ENCODE measurements around the gene IL37.

IL37 gene

DNA sequence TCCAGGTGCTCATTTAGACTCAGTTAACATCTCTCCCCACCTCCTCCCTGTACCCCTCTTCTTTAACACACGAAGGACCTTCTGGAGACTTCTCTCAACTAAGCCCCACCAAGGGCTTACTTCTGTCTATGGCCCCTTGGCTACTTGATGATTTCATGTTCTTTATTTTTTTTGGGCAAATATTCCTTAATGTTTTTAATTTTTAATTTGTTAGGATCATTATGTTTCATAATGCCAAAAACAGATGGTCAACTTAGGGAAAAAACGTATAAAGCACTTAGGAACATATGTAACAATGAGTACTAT lies 25.9 kb downstream of the IL37 start:
- Histone ChIP-seq H4K20me1 (ENCODE audit: insufficient read depth) (no peaks in the 10 kb centered on the region), H3K36me3 (ENCODE audit: insufficient read depth) (no peaks in the 10 kb centered on the region), H3K4me2 (no peak overlapping the region), H3K27me3 (ENCODE audit: insufficient read depth, low read depth) (no peaks in the 10 kb centered on the region), H3K9ac (no peak overlapping the region), H3K79me2 (ENCODE audit: insufficient read depth, low read depth) (no peaks in the 10 kb centered on the region), H3K4me3 (IDR thresholded peaks at IDR 0.05; ENCODE audit: insufficient read depth, low read depth, low read length) (no peak overlapping the region), H3K4me1 (ENCODE audit: low read depth, poor library complexity, severe bottlenecking) (no peaks in the 10 kb centered on the region), H2AFZ (ENCODE audit: low read depth) (no peak overlapping the region), H3K27ac (no peak overlapping the region)
- no peak for TF ChIP-seq CTCF (conservative IDR thresholded peaks at IDR 0.05; ENCODE audit: low read depth, low read length)

DNA sequence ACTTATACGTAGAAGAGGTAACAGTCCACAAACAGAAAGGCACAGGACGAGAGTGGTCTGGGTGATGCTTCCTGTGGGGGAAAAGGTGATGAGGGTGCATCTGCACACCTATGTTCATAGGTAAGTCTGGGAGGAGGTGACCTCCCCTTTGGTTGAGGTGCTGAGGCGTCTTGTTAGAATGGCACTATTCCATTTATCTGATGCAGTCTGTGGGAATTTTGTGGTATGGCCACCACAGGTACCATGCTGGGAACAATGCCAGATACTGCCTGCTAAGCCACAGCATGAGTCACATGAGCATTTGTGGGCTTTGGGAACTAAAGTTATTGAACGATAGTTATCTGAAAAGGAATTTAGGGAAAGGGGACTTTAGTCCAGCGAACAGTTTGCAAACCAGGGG lies 27.9 kb downstream of the IL37 start:
- H3K27ac ChIP-seq: no peak overlapping the region
- H4K20me1 ChIP-seq (ENCODE audit: insufficient read depth): no peaks in the 10 kb centered on the region
- H3K36me3 ChIP-seq (ENCODE audit: insufficient read depth): no peaks in the 10 kb centered on the region
- H3K79me2 ChIP-seq (ENCODE audit: insufficient read depth, low read depth): no peaks in the 10 kb centered on the region
- no peak overlapping the region for H3K4me2 ChIP-seq
- H2AFZ ChIP-seq (ENCODE audit: low read depth): no peak overlapping the region
- no peak for TF ChIP-seq CTCF (conservative IDR thresholded peaks at IDR 0.05; ENCODE audit: low read depth, low read length)
- H3K9ac ChIP-seq: no peak overlapping the region
- H3K4me1 ChIP-seq (ENCODE audit: low read depth, poor library complexity, severe bottlenecking): no peaks in the 10 kb centered on the region
- H3K4me3 ChIP-seq (IDR thresholded peaks at IDR 0.05; ENCODE audit: insufficient read depth, low read depth, low read length): no peak overlapping the region
- H3K27me3 ChIP-seq (ENCODE audit: insufficient read depth, low read depth): no peaks in the 10 kb centered on the region

- no peak overlapping the region for H3K27ac ChIP-seq
- H3K4me3 ChIP-seq (IDR thresholded peaks at IDR 0.05; ENCODE audit: insufficient read depth, low read depth, low read length): no peak overlapping the region
- H2AFZ ChIP-seq (ENCODE audit: low read depth): no peak overlapping the region
- H3K36me3 ChIP-seq (ENCODE audit: insufficient read depth): no peaks in the 10 kb centered on the region
- H3K9ac ChIP-seq: no peak overlapping the region
- H4K20me1 ChIP-seq (ENCODE audit: insufficient read depth): no peaks in the 10 kb centered on the region
- H3K79me2 ChIP-seq (ENCODE audit: insufficient read depth, low read depth): no peaks in the 10 kb centered on the region
- H3K4me1 ChIP-seq (ENCODE audit: low read depth, poor library complexity, severe bottlenecking): no peaks in the 10 kb centered on the region
- no peak for TF ChIP-seq CTCF (conservative IDR thresholded peaks at IDR 0.05; ENCODE audit: low read depth, low read length)
- no peaks in the 10 kb centered on the region for H3K27me3 ChIP-seq (ENCODE audit: insufficient read depth, low read depth)
- H3K4me2 ChIP-seq: no peak overlapping the region
These were observed 28.5 kb downstream of the IL37 start for GRCh38 chr2:112939425-112939824.

GRCh38 chr2:112940859-112941625 lies 30.1 kb downstream of the IL37 start:
- Histone ChIP-seq H4K20me1 (ENCODE audit: insufficient read depth) (no peaks in the 10 kb centered on the region), H3K4me2 (no peak overlapping the region), H3K36me3 (ENCODE audit: insufficient read depth) (no peaks in the 10 kb centered on the region), H3K9ac (no peak overlapping the region), H3K27me3 (ENCODE audit: insufficient read depth, low read depth) (no peaks in the 10 kb centered on the region), H2AFZ (ENCODE audit: low read depth) (no peak overlapping the region), H3K4me1 (ENCODE audit: low read depth, poor library complexity, severe bottlenecking) (no peaks in the 10 kb centered on the region), H3K27ac (no peak overlapping the region), H3K79me2 (ENCODE audit: insufficient read depth, low read depth) (no peaks in the 10 kb centered on the region), H3K4me3 (IDR thresholded peaks at IDR 0.05; ENCODE audit: insufficient read depth, low read depth, low read length) (no peak overlapping the region)
- no peak for TF ChIP-seq CTCF (conservative IDR thresholded peaks at IDR 0.05; ENCODE audit: low read depth, low read length)

Measured in KMS-11 (cell line).